Mucosa of stomach (tissue), 1 donor: ENCODE measurements around the gene BUB1.
"Not testable (repeated sequence)": the region's sequence is repeated elsewhere in the genome, so short reads cannot be mapped to it uniquely, and the experiment has no call there.

Experiments
- H3K27me3 ChIP-seq: one replicate; pipeline ENCODE4 v1.7.0; 2013; ENCODE audit warnings: mild to moderate bottlenecking, low read length; ENCODE audit not compliant: control insufficient read depth, insufficient read depth
- H3K36me3 ChIP-seq: one replicate; pipeline ENCODE4 v1.7.0; 2013; ENCODE audit warnings: low read length; ENCODE audit not compliant: control insufficient read depth, insufficient read depth
- H3K4me1 ChIP-seq: one replicate; pipeline ENCODE4 v1.7.0; 2013; ENCODE audit warnings: mild to moderate bottlenecking, low read length; ENCODE audit not compliant: control insufficient read depth, insufficient read depth
- H3K4me3 ChIP-seq: one replicate; pipeline ENCODE4 v1.7.0; 2013; ENCODE audit warnings: low read length
- H3K9ac ChIP-seq: one replicate; pipeline ENCODE4 v1.7.0; 2013; ENCODE audit warnings: mild to moderate bottlenecking, low read length, moderate library complexity
- H3K9me3 ChIP-seq: one replicate; pipeline ENCODE4 v1.7.0; 2013; ENCODE audit warnings: mild to moderate bottlenecking, low read length, moderate library complexity; ENCODE audit not compliant: control insufficient read depth
- donor health status: Pancreatic carcinoma.

BUB1 gene

GRCh38 chr2:110687775-110688484, 10.1 kb upstream of the BUB1 start:
- H3K9ac ChIP-seq, H3K27me3 ChIP-seq, H3K9me3 ChIP-seq, H3K36me3 ChIP-seq, H3K4me3 ChIP-seq, H3K4me1 ChIP-seq: not testable (repeated sequence)

GRCh38 chr2:110682872-110683271, 5.0 kb upstream of the BUB1 start:
- peaks cover 8% of the 10 kb centered on the region for H3K27me3 ChIP-seq
- peaks cover 9% of the 10 kb centered on the region for H3K4me1 ChIP-seq
- no peaks in the 10 kb centered on the region for H3K9me3 ChIP-seq
- no peak overlapping the region for H3K9ac ChIP-seq
- no peak overlapping the region for H3K4me3 ChIP-seq
- H3K36me3 ChIP-seq = no peaks in the 10 kb centered on the region

GRCh38 chr2:110682267-110682666, 4.4 kb upstream of the BUB1 start:
- Histone ChIP-seq H3K36me3 (no peaks in the 10 kb centered on the region), H3K9me3 (no peaks in the 10 kb centered on the region), H3K4me1 (peaks cover 9% of the 10 kb centered on the region), H3K9ac (no peak overlapping the region), H3K4me3 (no peak overlapping the region), H3K27me3 (peaks cover 8% of the 10 kb centered on the region)

DNA sequence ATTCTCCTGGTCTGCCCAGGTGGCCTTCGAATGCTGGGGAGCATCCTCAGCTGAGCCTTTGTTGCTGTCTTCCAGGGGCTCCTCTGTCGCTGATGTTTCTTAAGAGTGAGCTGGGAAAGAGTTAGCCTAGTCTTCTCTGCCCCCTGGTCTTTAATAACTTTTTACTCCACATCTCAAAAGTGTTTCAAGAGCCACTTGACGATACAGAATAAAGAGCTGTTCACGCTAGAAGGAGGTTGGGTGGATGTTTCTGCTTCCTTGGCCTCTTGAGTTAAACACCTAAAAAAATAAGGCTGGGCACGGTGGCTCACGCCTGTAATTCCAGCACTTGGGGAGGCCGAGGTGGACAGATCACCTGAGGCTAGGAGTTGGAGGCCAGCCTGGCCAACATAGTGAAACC, 2.8 kb upstream of the BUB1 start:
- Histone ChIP-seq H3K4me3 (no peak overlapping the region), H3K9me3 (no peaks in the 10 kb centered on the region), H3K27me3 (peaks cover 8% of the 10 kb centered on the region), H3K36me3 (no peaks in the 10 kb centered on the region), H3K9ac (no peak overlapping the region), H3K4me1 (peaks cover 9% of the 10 kb centered on the region)

- Histone ChIP-seq H3K9me3 (no peaks in the 10 kb centered on the region), H3K9ac (no peak overlapping the region), H3K36me3 (no peaks in the 10 kb centered on the region), H3K27me3 (peaks cover 8% of the 10 kb centered on the region), H3K4me1 (peaks cover 9% of the 10 kb centered on the region), H3K4me3 (no peak overlapping the region)
Measured at GRCh38 chr2:110679865-110680264, 2.0 kb upstream of the BUB1 start.

DNA sequence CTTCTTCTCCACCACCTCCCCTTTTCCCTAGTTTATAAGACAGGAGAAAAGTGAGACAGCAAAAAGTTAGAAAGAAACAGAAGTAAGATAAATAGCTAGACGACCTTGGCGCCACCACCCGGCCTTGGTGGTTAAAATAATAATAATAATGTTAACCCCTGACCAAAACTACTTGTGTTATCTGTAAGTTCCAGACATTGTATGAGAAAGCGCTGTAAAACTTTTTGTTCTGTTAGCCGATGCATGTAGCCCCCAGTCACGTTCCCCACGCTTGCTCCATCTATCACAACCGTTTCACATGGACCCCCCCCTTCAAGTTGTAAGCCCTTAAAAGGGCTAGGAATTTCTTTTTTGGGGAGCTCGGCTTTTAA, 1.5 kb upstream of the BUB1 start:
- Histone ChIP-seq H3K4me1 (peaks cover 9% of the 10 kb centered on the region), H3K36me3 (no peaks in the 10 kb centered on the region), H3K27me3 (peaks cover 8% of the 10 kb centered on the region), H3K4me3 (no peak overlapping the region), H3K9ac (no peak overlapping the region), H3K9me3 (no peaks in the 10 kb centered on the region)

DNA sequence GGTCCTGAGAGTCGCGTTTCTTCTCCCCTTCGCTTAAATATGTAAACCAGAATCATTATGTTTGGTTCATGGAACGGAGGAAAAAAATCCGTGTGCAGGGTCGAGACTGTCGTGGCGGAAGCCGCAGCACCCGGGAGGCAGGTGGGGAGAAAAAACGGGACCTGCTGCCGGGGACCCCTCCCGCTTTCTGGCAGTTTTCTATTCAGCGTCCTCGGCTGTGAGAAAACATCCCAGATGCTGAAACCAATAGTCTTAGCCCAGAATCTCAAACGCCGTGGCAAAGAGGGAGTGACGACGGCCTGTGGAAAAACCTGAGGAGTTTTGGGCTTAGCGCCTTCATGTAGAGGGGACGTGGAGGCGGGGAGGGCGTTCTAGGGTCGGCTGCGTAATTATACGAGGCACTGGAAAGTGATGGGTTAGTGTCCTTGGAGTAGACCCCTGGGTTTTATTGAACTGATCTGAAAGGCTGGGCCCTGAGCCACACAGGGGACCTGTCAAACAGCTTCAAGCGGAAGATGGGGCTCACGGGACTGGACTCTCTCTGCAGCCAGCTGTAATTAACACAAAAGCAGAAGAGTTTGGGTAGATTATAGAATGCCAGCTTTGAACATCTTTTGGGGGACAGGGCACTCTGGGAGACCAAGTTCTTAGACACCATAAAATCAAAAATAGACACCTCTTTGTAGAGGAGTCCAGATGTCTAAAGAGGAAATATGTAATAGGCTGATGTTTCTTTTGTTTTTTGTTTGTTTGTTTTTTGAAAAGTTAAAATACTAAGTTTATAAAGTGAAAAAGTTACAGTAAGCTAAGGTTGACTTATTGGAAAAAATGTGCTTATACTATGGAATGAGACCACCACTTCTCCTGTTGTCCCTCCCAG, 834 bp upstream of the BUB1 start:
- Histone ChIP-seq H3K4me3 (peak overlapping the region; percentile 98), H3K36me3 (no peaks in the 10 kb centered on the region), H3K9ac (peak overlapping the region; percentile 90), H3K4me1 (peaks cover 9% of the 10 kb centered on the region), H3K9me3 (no peaks in the 10 kb centered on the region), H3K27me3 (peaks cover 8% of the 10 kb centered on the region)

GRCh38 chr2:110677080-110677479, 783 bp downstream of the BUB1 start:
- Histone ChIP-seq H3K27me3 (peaks cover 8% of the 10 kb centered on the region), H3K9me3 (no peaks in the 10 kb centered on the region), H3K36me3 (no peaks in the 10 kb centered on the region), H3K9ac (peak overlapping the region; percentile 31), H3K4me1 (peaks cover 9% of the 10 kb centered on the region), H3K4me3 (no peak overlapping the region)

GRCh38 chr2:110675679-110676078, 2.2 kb downstream of the BUB1 start:
- H3K4me1 ChIP-seq = peaks cover 9% of the 10 kb centered on the region
- H3K4me3 ChIP-seq = no peak overlapping the region
- no peaks in the 10 kb centered on the region for H3K9me3 ChIP-seq
- no peak overlapping the region for H3K9ac ChIP-seq
- no peaks in the 10 kb centered on the region for H3K36me3 ChIP-seq
- H3K27me3 ChIP-seq = peaks cover 8% of the 10 kb centered on the region

DNA sequence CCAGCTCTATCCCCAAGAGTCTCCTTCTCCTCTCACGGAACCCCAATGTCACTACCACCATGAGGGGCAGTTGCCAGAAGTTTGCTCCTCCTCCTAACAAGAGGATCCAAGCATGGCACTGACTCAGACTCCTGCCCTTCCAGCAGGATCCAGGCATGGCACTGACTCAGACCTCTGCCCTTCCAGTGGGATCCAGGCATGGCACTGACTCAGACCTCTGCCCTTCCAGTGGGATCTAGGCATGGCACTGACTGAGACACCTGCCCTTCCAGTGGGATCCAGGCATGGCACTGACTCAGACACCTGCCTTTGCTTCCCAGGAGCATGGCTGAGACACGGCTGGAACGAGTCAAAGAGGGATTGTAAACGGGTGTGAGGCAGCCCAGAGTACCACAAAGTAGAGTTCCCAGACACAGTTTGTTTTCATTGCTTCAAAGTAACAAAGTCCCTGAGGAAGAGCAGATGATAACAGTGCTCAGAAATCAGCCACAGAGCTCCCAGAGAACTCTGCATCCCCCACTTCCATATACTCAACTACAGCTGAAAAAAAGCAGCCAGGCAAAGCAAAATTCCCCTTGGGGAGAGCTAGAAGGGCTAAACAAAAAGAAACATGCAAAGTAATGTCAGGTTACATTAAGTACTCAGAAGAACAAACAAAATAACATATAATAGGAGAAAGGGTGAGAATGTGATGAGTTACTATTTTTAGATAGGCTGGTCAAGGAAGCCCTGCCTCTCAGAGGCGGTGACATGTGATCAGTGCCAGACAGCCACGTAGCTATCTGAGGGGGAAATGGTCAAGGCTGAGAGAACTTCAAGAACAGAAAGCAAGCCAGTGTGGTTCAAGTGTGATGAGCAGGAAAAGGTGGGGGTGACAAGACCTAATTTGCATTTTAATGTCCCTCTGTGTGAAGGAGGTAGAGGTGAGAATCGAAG, 3.0 kb downstream of the BUB1 start:
- no peak overlapping the region for H3K4me3 ChIP-seq
- peaks cover 2% of the 10 kb centered on the region for H3K27me3 ChIP-seq
- H3K9ac ChIP-seq = no peak overlapping the region
- H3K36me3 ChIP-seq = no peaks in the 10 kb centered on the region
- H3K9me3 ChIP-seq = no peaks in the 10 kb centered on the region
- H3K4me1 ChIP-seq = peaks cover 9% of the 10 kb centered on the region

- Histone ChIP-seq H3K9ac (no peak overlapping the region), H3K4me1 (no peaks in the 10 kb centered on the region), H3K27me3 (no peaks in the 10 kb centered on the region), H3K4me3 (no peak overlapping the region), H3K9me3 (no peaks in the 10 kb centered on the region), H3K36me3 (no peaks in the 10 kb centered on the region)
Measured at GRCh38 chr2:110673201-110673600, 4.7 kb downstream of the BUB1 start.

GRCh38 chr2:110670826-110671225, 7.0 kb downstream of the BUB1 start:
- Histone ChIP-seq H3K9me3 (no peaks in the 10 kb centered on the region), H3K27me3 (no peaks in the 10 kb centered on the region), H3K9ac (no peak overlapping the region), H3K4me1 (no peaks in the 10 kb centered on the region), H3K4me3 (no peak overlapping the region), H3K36me3 (no peaks in the 10 kb centered on the region)
